Stimulated activated CD4-positive, alpha-beta T cell treated with anti-CD3 and anti-CD28 coated beads, Interleukin-15, amount 100 ng/mL, for 48 hours (primary cell): Measurements from ENCODE around the gene NRCAM.
A peak's percentile ranks its signal among the peaks of the same experiment; 100 is the strongest.

Source experiments
- DNase-seq, 2 donors: peaks; one replicate each; pipeline ENCODE4 v3.0.0-alpha.2; 2020; ENCODE audit warnings: low read depth in 2 of 2

The NRCAM gene

DNA sequence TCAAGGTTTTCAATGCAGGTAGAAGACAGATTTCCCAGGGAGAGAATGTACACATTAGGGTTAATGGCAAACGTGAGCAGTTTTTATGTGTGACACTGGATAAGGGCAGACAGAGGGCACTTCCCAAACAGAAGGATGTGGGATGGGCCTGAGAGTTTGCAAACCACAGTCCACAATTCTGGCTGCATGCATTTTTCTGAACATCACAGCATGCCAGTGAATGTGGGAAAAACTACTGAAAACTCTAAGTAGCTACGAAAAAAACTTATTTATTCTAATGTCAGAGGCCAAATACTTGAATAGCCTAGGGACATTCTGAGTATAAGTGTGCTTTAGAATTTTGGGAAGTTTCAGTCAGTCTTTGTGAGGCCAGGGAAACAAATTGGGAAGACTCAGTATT, 145.9 kb downstream of the NRCAM start:
- no peak for DNase-seq

GRCh38 chr7:108308903-108309302, 147.3 kb downstream of the NRCAM start:
- DNase-seq: no peak

GRCh38 chr7:108308276-108308675, 148.0 kb downstream of the NRCAM start:
- DNase-seq: no peak

GRCh38 chr7:108307595-108307994, 148.6 kb downstream of the NRCAM start:
- DNase-seq: no peak

DNA sequence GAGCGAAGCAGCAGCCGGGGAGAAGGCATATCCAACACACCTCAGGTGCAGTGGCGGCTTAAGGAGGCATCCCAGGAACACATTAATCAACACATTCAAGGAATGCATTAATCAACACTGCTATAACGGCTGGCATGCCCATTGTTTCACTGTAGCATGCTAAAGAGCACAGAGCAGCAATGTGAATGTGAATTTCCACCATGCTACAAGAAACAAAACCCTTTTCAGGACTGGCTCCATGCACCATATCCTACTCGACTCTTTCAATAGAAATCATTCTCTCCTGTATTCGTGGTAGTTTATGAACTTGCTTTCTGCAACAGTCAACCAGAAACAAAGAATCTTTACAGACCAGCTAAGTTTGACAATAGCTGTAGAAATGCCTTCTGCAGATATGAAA, 149.0 kb downstream of the NRCAM start:
- no peak for DNase-seq

DNA sequence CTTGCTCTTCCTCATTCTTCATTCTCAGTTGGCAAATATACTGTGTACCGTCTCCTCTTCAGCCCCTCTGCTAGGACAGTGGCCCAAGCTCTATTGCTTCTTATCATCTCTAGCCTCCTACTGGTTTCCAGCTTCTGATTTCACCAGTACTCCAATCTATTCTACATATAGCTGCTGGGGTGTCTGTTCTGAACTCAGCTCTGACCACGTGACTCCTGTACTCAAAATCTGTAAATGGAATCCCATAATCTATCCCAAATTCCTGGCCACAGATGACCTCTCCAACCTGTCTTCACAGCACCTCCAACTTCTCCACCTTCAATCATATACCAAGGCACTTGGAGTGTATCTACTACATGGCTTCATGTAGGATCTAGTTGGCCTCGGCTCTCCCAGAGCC, 152.9 kb downstream of the NRCAM start:
- DNase-seq: no peak

DNA sequence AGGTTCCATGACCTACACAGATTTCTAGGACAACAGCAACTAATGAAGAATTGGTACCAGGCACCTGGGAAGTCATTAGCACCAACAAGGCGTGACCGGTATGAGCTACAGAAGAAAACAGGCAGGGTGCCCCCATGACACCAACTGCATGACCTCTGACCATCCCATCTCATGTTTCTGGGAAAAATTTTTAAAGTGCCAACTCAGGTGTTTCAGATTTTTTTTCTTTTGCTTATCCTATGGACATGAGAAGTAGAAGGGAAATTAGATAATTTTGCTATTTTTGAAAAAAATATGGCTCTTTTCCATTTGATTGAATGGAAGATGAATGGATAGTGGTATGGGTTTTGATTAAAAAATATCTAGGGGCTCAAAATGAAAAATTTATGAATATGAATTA, 154.8 kb downstream of the NRCAM start:
- DNase-seq: no peak

GRCh38 chr7:108299251-108299973, 156.8 kb downstream of the NRCAM start:
- no peak for DNase-seq

DNA sequence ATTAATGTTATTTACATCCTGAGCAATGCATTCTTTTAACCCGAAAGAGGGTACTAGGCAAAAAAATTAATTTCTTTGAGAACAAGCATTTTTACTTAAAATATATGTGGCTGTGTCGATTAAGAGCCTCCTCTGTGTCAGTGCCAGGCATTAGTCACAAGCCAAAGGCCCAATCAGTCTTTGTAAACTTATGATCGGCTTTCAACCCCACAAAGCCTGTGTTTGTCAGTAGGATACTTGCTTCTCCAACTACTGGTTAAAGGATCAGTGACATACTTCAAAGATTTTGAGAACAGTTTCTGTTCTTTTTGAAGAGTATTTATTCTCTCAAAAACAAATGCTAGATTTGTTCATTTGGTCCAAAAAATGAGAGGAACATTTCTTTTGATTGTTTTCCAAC, 159.3 kb downstream of the NRCAM start:
- DNase-seq: no peak

DNA sequence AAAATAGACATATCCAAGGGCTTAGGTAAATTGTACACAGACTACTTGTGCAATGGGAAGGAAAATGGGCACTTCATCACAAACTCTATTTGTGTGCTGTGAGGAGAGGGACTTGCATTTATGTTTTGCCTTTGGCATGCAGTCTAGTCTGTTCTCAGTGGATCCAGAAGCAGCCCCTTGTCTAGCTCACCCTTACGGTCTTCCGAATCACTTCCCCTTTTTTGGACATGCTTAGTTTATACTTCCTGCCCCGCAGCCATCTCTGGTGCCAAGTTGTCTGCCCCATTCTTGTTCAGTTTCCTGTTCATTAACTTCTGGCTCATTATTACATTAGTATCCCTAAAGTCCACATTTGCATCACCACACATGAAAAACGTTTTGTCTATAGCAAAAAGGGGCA, 161.6 kb downstream of the NRCAM start:
- DNase-seq: no peak

DNA sequence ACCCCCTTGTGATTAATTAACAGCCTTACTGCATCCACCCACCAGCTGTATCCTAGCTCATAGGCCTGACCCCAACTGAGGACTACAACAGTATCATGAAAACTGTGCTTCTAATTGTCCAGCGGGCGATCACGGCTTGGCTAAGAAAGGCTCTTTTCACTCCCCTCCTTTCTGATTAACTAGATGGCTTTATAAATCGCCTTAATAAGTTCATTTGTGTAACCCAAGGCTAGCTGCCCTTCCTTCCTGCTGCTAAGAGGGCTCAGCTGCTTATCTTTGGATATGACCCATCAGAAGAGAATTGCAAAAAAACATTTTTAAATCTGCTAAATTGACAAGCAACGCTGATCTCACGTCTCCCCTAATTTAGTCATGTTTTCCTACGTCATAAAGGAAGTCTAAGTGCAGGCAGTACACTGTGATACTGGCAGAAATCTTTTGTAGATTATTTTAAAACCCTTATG, 163.1 kb downstream of the NRCAM start:
- no peak for DNase-seq

GRCh38 chr7:108292541-108292940, 163.7 kb downstream of the NRCAM start:
- DNase-seq: no peak

DNA sequence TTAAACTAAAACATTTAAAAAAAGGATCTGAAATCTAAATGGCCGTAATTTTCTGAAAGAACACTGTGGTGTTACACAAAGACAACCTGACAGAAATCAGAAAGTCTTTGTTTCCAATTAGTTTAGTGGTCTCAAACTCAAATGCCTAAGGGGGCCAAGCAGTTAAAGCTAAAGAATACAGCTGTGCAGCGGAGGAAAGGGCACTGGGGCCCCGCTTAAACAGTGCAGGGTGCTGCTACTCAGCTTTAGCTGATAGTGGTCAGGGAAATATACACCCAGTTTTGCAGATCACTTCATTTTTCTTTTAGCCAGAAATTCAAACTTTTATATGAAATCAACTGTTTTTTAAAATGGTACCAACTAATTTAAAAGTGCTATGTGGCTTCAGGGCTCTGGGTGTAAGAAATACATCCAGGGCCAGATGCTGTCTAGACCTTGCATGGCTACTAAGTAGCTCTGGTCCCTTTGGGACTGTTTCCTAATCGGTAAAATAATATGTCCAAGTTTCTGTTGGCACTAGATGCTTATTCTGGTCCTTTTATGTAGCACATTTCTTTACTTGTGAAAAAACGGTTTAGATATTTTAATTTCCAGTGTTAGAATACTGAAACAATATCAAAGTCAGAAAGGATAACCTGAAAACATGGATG, 164.3 kb downstream of the NRCAM start:
- DNase-seq: no peak

- no peak for DNase-seq
Observed at GRCh38 chr7:108291152-108291508, 165.1 kb downstream of the NRCAM start.

DNA sequence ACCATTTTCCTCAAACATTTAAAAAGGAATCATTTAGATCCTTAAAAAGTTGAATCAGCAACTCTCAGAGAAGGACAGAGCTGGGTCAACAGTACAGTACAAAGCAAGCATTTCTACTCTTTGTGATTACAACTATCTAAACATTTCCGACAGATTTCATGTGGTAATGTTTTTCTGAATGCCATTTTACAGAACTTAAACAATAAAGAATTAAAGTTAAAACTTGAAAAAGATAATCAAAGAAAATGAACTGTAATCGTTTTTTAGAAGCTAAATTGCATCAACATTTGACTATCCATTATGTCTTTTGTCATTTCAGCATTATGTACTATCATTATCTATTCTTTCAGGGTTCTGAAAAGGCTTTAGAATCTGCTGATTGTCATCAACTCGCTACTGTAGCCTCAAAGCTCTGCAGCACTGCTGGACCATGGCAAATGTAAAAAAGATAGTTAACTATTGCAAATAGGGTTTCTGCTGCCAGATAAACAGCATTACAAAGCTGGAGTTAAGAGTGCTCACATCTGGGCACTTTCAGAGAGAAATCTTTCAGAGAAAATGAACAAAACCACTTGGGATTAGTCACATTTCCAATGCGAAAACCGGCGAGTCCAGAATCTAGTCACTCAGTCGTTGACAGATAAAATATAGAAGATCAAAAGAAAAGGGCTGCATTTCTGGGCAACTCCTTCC, 165.6 kb downstream of the NRCAM start:
- DNase-seq: no peak

GRCh38 chr7:108289852-108290251, 166.4 kb downstream of the NRCAM start:
- DNase-seq: no peak

DNA sequence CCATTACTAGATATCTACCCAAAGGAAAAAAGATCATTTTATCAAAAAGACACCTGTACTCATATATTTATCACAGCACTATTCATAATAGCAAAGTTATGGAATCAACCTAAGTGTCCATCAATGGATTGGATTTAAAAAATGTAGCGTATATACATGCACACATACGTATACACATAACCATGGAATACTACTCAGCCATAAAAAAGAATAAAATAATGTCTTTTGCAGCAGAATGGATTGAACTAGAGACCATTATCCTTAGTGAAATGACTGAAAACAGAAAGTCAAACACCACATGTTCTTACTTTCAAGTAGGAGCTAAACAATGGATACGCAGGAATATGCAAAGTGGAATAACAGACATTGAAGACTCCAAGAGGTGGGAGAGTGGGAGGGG, 168.4 kb downstream of the NRCAM start:
- DNase-seq: no peak

- no peak for DNase-seq
Observed at GRCh38 chr7:108286290-108286904, 169.8 kb downstream of the NRCAM start.

DNA sequence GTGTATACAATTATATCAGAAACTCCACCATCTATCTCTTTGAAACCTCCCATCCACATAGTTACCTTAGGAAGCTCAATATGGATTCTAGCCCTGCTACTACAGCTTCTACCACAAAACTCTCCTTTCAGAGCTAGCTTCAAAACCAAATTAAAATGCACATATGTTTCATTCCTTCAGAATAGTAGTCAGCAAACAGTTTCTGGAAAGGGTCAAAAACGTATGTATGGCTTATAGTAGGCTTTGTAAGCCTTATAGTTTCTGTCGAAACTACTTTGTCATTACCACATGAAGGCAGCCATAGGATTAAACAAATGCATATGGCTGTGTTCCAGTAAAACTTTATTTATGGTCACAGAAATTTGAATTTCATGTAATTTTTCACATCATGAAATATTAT, 170.5 kb downstream of the NRCAM start:
- DNase-seq: no peak

DNA sequence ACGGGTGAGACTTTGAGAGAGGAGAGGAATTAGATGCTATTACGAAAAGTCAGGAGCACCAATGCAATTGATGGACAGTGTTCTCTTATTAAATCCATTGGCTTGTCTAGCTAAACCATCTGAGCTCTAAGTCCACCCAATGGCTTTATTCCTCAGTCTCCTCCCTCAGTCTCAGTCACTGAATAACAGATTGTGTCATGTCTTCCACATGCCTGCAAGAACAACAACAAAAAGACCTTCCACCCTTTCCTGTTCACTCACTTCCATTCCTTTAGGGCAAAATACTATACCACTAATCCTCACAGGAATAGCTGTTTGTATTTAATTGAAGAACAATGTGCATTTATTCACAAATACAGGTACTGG, 171.2 kb downstream of the NRCAM start:
- DNase-seq: no peak

- peak in 1 of 2 donors; percentile 2 for DNase-seq
Observed at GRCh38 chr7:108284349-108285002, 171.8 kb downstream of the NRCAM start.

GRCh38 chr7:108283252-108283651, 173.0 kb downstream of the NRCAM start:
- no peak for DNase-seq
